Measurements from ENCODE around the gene PAM.

The PAM gene

DNA sequence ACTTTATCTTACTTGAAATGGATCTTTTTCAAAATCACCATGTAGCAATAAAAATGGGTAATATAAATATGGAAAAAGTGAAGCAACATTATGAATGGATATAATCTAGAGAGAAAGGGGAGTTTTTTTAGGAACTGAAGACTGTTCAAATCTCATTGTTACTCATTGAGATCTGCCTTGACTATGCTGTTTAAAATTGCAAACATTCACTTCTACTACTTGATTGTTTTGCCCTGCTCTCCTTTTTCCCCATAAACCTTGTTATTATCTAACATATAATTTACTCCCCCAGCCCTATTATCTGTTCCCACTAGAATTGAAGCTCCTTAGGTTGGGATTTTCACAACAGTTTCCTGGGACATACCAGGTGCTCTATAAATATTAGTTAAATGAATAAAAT, 22.0 kb downstream of the PAM start:
- in situ Hi-C loops (cut with MboI; ENCODE audit: low sequenced_read_pairs) = loop anchor here (25.0 kb wide), 1 partner anchor 360 kb away; no protein-coding TSS in a partner anchor

DNA sequence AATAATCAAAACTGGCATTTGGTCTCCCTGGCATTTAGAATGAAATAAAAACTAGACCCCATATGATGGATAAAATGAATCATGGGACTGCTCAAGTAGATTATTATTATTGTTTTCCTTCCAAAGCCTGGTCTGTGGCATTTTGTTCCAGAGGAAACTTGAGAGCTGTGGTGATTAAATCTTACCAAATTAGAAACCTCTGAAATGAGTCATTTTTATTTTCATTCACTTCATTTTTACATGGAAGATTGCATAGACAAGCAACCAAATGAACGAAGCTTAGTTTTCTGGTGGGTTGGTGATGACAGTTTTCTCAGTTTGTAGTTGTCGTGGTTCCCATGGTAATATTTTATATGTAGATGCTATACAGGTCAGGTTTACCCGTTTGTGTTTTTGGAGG, 23.4 kb downstream of the PAM start:
- in situ Hi-C loops (cut with MboI; ENCODE audit: low sequenced_read_pairs) = loop anchor here (25.0 kb wide), 1 partner anchor 359 kb away; no protein-coding TSS in a partner anchor

DNA sequence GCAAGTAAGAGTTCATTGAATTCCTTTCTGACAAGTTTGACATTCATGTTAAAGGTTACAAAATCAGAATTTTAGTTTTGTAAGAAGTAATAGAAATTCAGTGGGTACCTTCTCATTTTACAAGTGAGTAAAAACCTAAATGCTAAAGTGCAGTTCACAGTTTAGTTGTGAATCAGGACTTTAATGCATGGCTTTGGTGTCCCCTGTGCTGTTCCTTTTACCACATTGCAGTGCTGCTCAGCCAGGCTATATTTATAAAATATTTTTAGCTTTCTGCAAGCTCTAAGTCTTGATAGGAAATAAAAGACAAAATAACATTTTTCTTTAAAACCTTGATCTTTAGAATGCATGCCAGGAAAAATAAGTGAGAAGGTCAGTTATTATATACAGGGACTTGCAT, 26.3 kb downstream of the PAM start:
- in situ Hi-C loops (cut with MboI; ENCODE audit: low sequenced_read_pairs) = loop anchor here (25.0 kb wide), 1 partner anchor 356 kb away; no protein-coding TSS in a partner anchor

DNA sequence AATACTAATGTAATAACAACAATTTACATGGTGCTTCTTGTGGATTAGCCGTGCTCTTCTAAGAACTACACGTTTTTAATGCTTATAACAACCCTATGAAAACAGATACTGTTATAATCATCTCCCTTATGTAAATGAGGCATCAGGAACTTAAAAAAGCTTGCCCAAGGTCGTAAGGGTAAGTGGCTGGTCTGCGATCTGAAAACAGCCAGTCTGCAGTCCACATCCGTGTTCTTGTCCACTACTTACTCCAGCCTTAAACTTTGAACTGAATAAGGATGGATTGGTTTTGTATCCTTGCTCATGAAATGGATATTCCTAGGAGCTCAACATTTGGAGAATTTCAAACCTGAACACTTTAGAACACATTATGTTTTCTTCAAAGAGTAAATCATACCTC, 26.7 kb downstream of the PAM start:
- in situ Hi-C loops (cut with MboI; ENCODE audit: low sequenced_read_pairs) = loop anchor here (25.0 kb wide), 1 partner anchor 356 kb away; no protein-coding TSS in a partner anchor

DNA sequence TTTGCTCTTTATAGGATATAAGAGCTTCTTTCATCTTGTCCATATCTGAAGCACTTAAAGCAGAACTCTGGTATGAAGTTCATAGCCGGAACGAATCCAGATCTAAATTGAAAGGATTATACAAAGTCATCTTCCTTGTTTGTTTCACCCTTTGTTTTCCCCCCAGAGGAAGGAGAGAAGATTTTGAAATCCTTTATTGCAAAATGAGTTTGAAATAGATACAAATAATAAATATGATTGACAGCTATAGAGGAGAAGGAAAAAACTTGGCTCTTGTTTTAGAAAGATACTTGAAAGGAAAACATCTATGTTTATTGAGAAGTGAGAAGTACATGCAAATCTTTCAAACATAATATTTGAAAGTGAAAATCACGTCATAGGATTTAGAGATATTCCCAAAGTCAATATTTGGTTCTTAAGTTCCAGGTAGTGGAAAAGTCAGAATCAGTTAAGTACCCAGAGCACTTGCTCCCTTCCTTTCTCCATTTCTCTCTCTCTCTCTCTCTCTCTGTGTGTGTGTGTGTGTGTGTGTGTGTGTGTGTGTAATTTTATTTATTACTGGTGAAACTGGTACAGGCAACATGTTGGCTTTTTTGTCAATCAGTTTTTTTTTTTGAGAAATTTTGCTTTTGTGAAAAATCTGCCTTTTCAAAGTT, 27.2 kb downstream of the PAM start:
- in situ Hi-C loops (cut with MboI; ENCODE audit: low sequenced_read_pairs) = loop anchor here (25.0 kb wide), 1 partner anchor 355 kb away; no protein-coding TSS in a partner anchor

DNA sequence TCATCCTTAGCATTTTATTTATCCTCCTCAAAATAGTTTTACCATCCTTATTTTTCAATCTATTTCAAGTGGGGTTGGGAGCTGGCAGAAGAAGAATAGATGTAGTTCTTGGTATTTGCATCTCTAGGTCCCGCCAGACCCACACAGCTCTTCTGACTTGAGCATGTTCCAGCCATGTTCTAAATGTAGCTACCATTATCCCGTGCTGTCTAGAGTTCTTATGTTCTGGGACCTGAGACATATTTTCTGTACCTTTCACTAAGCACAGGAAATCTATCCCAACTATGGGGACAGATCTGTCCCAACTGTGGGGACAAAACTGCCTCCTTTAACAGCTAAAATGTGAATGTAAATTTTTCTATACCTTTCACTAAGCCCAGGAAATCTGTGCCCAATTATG, 32.0 kb downstream of the PAM start:
- in situ Hi-C loops (cut with MboI; ENCODE audit: low sequenced_read_pairs) = loop anchor here (25.0 kb wide), 1 partner anchor 350 kb away; no protein-coding TSS in a partner anchor

DNA sequence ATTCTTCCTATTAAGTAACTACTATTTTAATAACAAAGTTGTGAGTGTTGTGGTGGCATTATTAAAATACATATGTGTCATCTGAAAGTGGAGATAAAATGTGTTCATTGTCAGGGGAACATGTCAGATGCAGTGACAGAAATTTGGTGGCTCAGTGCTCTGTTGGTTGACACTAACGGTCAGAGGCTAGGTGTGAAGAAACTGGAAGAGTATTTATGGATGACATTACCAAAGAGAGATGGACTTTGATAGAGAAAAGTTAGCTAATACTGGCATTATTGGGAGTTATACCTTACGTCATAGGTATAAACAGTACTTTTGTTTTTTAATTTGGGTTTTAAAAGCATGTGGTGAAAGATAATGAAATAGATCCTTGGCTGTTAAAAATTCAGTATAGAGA, 33.7 kb downstream of the PAM start:
- in situ Hi-C loops (cut with MboI; ENCODE audit: low sequenced_read_pairs) = loop anchor here (25.0 kb wide), 1 partner anchor 349 kb away; no protein-coding TSS in a partner anchor

DNA sequence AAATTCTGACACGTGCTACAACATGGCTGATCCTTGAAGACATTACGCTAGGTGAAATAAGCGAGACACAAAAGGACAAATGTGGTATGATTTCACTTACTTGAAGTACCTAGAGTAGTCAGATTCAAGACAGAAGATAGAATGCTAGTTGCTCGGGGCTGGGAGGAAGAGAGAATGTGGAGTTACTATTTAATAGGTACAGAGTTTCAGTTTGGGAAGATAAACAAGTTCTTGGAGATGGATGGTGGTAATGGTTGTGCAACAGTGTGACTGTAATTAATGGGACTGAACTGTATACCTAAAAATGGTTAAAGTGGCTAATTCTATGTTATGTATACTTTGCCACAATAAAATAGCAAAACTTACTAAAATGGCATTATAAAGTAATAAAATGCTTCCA, 34.4 kb downstream of the PAM start:
- in situ Hi-C loops (cut with MboI; ENCODE audit: low sequenced_read_pairs) = loop anchor here (25.0 kb wide), 1 partner anchor 348 kb away; no protein-coding TSS in a partner anchor

DNA sequence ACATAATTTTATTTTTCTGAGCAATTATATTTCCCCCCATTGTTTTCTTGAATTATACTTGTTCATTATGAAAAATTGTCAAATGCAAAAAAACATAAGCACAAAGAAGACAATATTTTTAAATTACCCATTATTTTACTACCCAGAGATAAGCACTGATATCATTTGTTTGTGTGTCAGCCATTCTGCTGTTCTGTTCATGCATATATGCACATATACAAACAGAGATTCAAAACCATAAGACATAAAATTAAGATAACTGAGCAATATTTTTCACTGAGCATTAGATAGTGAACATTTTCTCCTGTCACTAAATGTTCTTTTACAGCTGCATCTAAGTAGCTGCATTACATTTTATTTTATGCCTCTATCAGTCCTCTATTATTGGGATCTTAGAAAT, 35.6 kb downstream of the PAM start:
- in situ Hi-C loops (cut with MboI; ENCODE audit: low sequenced_read_pairs) = loop anchor here (25.0 kb wide), 1 partner anchor 347 kb away; no protein-coding TSS in a partner anchor

DNA sequence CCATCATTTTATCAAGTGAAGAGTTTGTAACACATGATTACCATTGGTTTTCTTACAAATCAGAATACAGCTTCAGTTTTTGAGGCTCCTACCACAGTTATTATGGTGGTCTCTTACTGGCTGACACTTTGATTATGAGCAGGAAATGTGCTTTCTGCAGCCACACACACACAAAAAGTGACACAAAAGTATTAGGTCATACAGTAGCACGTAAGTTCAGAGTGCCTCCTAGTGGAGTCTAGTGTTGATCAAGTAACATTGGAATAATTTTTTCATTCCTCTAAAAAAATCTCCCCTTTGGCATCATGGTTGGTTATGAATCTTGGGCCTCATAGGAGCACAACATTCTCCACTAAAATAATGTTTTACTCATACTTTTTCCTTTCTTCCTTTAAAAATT, 37.6 kb downstream of the PAM start:
- in situ Hi-C loops (cut with MboI; ENCODE audit: low sequenced_read_pairs) = loop anchor here (25.0 kb wide), 1 partner anchor 345 kb away; no protein-coding TSS in a partner anchor

DNA sequence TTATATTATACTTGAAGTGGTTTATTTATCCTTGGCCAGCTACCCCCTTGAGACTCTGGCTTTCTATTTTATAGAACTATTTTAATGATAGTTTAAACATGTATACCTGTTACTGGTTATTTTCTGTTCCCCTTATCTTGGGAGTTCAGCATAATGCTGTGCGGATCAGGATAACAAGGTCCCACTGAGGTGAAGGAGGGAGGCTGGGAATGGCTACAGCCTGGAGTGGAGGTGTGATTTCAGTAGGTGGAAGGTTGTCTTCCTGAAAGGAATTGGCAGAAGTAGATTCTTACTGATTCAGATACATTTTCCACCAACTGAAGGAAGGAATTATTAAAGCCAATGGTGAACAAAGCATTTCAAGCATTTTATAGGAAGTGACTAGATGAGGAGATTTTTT, 38.9 kb downstream of the PAM start:
- in situ Hi-C loops (cut with MboI; ENCODE audit: low sequenced_read_pairs) = loop anchor here (25.0 kb wide), 1 partner anchor 343 kb away; no protein-coding TSS in a partner anchor

DNA sequence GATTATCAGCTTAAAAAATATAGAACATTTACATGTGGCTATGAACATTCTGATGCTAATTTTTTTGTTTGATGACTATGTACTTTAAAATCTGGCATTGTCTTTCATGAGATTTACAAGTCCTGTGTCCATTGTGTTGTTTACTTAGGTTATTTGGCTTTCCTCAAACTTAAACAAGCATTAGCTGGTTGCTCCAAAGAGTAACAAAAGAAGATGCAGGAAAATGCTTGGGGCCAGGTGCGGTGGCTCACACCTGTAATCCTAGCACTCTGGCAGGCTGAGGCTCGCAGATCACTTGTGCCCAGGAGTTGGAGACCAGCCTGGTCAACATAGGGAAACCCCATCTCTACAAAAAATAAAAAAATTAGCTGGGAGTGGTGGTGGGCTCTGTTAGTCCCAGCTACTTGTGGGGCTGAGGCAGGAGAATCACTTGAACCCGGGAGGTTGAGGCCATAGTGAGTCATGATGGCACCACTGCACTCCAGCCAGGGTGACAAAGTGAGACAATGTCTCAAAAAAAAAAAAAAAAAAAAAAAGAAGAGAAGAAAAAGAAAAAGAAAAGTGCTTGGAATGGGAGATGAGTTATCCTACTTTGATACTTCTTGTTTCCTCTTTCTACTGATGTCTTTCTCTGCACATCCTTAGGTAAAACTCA, 39.7 kb downstream of the PAM start:
- in situ Hi-C loops (cut with MboI; ENCODE audit: low sequenced_read_pairs) = loop anchor here (25.0 kb wide), 1 partner anchor 342 kb away; no protein-coding TSS in a partner anchor

DNA sequence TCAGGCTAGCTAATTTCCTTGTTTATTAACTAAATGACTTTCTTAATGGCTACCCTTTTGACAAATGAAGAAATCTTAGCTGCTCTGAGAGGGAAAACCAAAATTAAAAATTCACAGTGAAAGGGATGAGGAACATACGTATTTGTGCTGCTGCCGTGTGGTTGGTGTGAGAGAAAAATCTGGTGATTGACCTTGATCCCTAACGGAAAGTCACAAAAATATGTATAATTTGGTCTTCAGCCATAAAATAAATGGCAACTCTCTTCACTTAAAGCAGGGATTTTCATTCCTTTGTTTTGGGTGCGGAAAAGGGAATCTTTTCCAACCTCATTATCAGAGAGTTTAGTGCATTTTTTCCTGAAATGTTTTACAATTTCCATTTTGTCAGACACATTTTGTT, 40.4 kb downstream of the PAM start:
- in situ Hi-C loops (cut with MboI; ENCODE audit: low sequenced_read_pairs) = loop anchor here (25.0 kb wide), 1 partner anchor 342 kb away; no protein-coding TSS in a partner anchor

DNA sequence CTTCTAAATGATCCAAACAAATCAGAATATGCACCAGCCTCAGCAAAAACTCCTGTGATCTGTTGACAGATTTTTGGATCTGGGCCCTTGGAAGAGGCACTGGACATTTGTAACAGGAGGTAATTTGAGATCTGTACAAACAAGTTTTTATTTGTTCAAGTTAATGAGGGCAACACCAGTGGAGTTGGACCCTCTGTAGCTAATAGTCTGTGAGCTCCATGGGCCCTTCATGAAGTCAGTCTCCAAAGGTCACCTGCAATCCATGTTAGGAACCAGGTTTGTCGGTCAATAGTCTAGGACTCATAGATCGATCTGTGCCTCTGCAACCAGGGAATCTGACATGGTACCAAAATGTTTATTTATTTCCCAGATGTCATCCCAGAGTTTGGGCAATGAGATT, 40.9 kb downstream of the PAM start:
- in situ Hi-C loops (cut with MboI; ENCODE audit: low sequenced_read_pairs) = loop anchor here (25.0 kb wide), 1 partner anchor 341 kb away; no protein-coding TSS in a partner anchor

DNA sequence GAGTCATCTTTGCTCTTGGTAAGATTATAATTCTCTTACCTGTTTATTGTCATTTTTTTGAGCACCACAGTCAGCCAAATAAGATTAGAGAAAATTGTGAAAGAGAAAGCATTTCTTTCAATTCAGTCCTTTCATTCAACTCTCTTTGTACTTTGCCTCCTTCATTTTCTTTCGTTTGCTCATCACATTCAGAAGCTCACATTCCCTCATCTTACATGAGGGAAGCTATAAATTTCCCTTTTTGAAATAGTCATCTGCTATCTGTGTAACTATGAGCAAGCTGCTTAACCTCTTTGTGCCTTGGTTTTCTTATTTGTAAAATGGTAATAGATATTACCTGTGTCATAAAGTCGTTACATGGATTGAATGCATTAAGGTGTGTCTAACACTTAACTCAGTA, 41.4 kb downstream of the PAM start:
- in situ Hi-C loops (cut with MboI; ENCODE audit: low sequenced_read_pairs) = loop anchor here (25.0 kb wide), 1 partner anchor 341 kb away; no protein-coding TSS in a partner anchor

DNA sequence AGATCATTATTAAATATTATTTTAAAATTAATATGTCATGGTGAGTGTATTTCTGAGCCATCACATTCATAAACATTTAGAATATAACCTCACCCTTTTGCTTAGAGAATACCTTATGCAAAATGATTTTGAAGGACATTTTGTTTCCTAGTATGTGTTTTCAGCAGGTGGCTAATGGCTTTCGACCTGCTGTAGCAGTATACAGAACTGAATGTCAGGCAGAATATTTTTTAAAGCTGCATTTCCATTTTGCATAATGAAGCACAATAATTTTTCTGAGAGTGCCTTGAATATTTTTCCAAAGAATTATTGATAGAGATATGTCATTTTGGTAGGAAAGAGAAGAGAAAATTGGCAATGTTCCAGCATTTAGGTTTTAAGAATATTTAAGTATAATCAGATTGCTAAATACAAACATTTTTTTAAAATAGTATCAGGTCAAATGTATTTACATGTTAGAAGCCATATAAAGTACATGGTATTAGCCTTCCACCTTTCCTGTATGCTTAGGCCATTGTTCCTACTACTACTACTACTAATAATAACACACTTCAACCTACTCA, 42.3 kb downstream of the PAM start:
- in situ Hi-C loops (cut with MboI; ENCODE audit: low sequenced_read_pairs) = loop anchor here (25.0 kb wide), 1 partner anchor 340 kb away; no protein-coding TSS in a partner anchor

DNA sequence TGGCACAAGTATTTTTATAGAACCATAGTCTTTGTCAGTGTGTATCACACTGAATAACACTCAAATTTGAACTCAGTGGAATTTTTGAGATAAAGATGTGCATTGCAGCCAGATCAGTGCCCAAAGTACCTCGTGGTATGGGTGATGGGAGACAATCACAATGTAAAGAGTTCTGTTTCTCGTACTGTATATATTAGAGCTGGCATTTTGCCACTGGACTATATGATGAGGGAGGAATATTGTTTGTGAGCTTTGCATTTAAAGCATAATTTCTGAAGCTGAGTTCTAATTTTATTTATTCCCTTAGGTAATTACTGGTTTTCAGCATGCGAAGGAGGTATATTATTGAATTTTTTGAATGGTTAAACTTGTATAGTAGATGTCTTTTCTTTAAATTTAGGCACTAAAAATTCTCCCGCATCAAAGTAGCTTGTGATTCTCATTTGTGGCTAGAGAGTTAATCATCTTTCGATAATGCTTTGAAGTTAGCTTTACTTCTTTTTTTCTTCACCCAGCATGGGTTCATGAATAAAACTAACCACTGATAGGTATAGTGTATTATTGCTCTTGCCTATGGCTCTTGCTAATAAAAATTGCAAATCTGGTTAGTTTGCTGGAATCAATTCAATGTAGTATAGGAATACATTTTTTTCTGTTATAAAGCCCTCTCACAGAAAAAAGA, 43.1 kb downstream of the PAM start:
- in situ Hi-C loops (cut with MboI; ENCODE audit: low sequenced_read_pairs) = loop anchor here (25.0 kb wide), 1 partner anchor 339 kb away; no protein-coding TSS in a partner anchor

DNA sequence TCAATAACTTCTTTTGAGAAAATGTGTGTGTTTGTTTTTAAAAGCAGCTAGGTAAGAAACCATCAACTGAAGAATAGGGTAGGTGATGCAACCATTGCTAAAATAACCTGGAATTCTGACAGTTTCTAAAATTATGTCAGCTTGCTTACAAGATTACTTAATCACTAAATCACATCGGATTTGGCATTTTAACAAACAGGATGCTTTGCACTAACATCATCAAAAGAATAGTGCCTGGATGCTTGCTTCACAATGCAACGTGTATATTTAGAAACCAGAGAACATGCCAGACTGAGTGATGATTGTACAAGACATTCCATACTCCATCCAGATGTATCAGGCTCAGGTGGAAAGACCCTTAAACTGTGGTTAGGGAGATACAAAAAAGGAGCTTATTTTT, 43.9 kb downstream of the PAM start:
- in situ Hi-C loops (cut with MboI; ENCODE audit: low sequenced_read_pairs) = loop anchor here (25.0 kb wide), 1 partner anchor 338 kb away; no protein-coding TSS in a partner anchor

DNA sequence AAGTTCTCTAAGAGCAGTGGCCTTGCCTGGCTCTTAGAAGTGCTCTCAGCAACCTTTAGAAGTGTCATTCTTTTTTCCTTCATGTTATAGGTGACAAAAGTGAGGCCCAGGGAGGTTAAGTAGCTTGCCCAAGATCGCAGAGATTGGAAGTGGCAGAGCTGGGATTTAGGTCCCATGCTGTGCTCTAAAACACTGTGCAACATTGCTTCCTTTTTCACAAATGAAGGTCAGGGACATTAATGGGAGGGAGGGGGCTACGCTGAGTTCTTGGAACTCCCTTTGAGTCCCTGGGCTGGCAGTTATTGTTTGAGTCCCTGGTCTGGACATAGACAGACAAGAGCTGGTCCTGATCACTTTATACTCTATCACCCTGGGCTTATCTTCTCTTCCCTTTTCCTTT, 45.3 kb downstream of the PAM start:
- in situ Hi-C loops (cut with MboI; ENCODE audit: low sequenced_read_pairs) = no loop called here

DNA sequence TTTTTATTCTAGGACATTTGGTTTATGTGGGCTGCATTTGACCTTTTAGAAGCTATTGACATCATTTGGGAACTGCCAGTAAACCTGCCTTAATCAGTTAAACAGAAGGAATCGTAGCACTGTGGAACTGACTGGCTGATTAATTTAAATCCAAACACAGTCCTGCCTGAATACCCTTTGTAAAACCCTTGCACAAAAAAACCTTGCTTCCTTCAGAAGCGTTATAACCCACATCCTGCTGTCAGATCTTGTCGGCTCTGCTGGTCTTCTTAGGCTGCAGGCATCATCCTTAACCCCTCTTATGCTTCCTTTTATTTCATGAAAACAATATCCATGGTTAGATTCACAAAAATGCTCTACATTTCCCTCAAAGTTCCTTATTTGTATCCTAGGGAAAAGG, 46.3 kb downstream of the PAM start:
- in situ Hi-C loops (cut with MboI; ENCODE audit: low sequenced_read_pairs) = no loop called here
